ENCODE results near the gene PPP1R27. TPM values are rescaled to one million over a fixed set of nuclear protein-coding genes. Genes with fewer than 3 reads are reported as not detected.
A peak's percentile ranks its signal among the peaks of the same experiment; 100 is the strongest.

Gene PPP1R27
- total RNA-seq, 1 donor from 2014 or later = not detected

GRCh38 chr17:81860756-81861568, 26.1 kb upstream of the PPP1R27 start:
- peak; percentile 100 for DNase-seq

GRCh38 chr17:81859906-81860755, 25.3 kb upstream of the PPP1R27 start, which contains the start of gene P4HB:
Gene P4HB, minus strand, starts transcription at chr17:81860535. Its CDS starts 64 bp downstream, at chr17:81860471.
- DNase-seq = no peak

GRCh38 chr17:81858967-81859905, 24.4 kb upstream of the PPP1R27 start:
- DNase-seq = peak; percentile 44

- DNase-seq = no peak
Observed at GRCh38 chr17:81858170-81858966, 23.5 kb upstream of the PPP1R27 start.

- DNase-seq = no peak
Observed at GRCh38 chr17:81854974-81855774, 20.3 kb upstream of the PPP1R27 start.

GRCh38 chr17:81852237-81852636, 17.4 kb upstream of the PPP1R27 start:
- no peak for DNase-seq

GRCh38 chr17:81851423-81851822, 16.6 kb upstream of the PPP1R27 start:
- DNase-seq = no peak

GRCh38 chr17:81849457-81849856, 14.6 kb upstream of the PPP1R27 start:
- DNase-seq = no peak

- no peak for DNase-seq
Observed at GRCh38 chr17:81846743-81847689, 12.2 kb upstream of the PPP1R27 start.

GRCh38 chr17:81845881-81846742, 11.3 kb upstream of the PPP1R27 start:
- DNase-seq = no peak

GRCh38 chr17:81845361-81845760, 10.5 kb upstream of the PPP1R27 start:
- DNase-seq = no peak

GRCh38 chr17:81844887-81845286, 10.0 kb upstream of the PPP1R27 start:
- DNase-seq = no peak

- DNase-seq = no peak
Observed at GRCh38 chr17:81844327-81844851, 9.5 kb upstream of the PPP1R27 start.

GRCh38 chr17:81843713-81844326, 9.0 kb upstream of the PPP1R27 start:
- no peak for DNase-seq

GRCh38 chr17:81842725-81843504, 8.1 kb upstream of the PPP1R27 start:
- no peak for DNase-seq

- no peak for DNase-seq
Observed at GRCh38 chr17:81842378-81842724, 7.5 kb upstream of the PPP1R27 start.

- DNase-seq = no peak
Observed at GRCh38 chr17:81841866-81842265, 7.0 kb upstream of the PPP1R27 start.
